ENCODE measurements around the gene ZNF189.

The ZNF189 gene

DNA sequence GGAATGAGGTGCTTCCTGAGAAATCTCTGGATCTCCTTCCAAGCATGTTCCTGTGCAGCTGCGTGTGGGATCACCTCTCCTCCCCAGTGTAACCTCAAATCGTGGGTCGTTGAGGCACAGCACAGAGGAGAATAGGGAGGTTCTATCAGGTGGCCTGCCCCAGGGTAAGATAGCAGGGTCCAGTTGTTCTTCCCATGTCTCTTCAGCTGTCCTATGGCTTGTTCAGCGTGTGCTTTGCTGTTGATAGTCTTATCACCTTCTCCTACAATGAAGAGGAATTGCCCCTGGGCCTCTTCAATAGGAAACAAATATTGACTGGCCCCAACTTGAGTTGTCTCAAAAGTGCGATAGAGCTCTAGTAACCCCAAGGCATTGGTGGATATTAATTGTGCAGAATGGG lies 36.2 kb upstream of the ZNF189 start:
- Histone ChIP-seq H3K4me3 (ENCODE audit: insufficient read depth, low read depth, low read length) (no peak overlapping the region), H3K36me3 (ENCODE audit: control insufficient read depth, insufficient read depth, low read length) (no peaks in the 10 kb centered on the region), H3K4me1 (ENCODE audit: control insufficient read depth, insufficient read depth, low read length) (no peaks in the 10 kb centered on the region), H3K27me3 (ENCODE audit: control insufficient read depth, insufficient read depth, low read length, poor library complexity, severe bottlenecking) (no peaks in the 10 kb centered on the region), H3K27ac (ENCODE audit: insufficient read depth, low read depth, low read length, poor library complexity, severe bottlenecking) (no peak overlapping the region), H3K9me3 (ENCODE audit: control insufficient read depth, low read length) (no peaks in the 10 kb centered on the region)
- 95 to 98% methylated on average over 5 of the region's 5 CpGs for WGBS, 2 experiments

GRCh38 chr9:101365181-101365580 lies 33.5 kb upstream of the ZNF189 start:
- H3K4me1 ChIP-seq (ENCODE audit: control insufficient read depth, insufficient read depth, low read length): no peaks in the 10 kb centered on the region
- H3K27me3 ChIP-seq (ENCODE audit: control insufficient read depth, insufficient read depth, low read length, poor library complexity, severe bottlenecking): no peaks in the 10 kb centered on the region
- no peaks in the 10 kb centered on the region for H3K36me3 ChIP-seq (ENCODE audit: control insufficient read depth, insufficient read depth, low read length)
- no peak overlapping the region for H3K4me3 ChIP-seq (ENCODE audit: insufficient read depth, low read depth, low read length)
- no peaks in the 10 kb centered on the region for H3K9me3 ChIP-seq (ENCODE audit: control insufficient read depth, low read length)
- H3K27ac ChIP-seq (ENCODE audit: insufficient read depth, low read depth, low read length, poor library complexity, severe bottlenecking): no peak overlapping the region

DNA sequence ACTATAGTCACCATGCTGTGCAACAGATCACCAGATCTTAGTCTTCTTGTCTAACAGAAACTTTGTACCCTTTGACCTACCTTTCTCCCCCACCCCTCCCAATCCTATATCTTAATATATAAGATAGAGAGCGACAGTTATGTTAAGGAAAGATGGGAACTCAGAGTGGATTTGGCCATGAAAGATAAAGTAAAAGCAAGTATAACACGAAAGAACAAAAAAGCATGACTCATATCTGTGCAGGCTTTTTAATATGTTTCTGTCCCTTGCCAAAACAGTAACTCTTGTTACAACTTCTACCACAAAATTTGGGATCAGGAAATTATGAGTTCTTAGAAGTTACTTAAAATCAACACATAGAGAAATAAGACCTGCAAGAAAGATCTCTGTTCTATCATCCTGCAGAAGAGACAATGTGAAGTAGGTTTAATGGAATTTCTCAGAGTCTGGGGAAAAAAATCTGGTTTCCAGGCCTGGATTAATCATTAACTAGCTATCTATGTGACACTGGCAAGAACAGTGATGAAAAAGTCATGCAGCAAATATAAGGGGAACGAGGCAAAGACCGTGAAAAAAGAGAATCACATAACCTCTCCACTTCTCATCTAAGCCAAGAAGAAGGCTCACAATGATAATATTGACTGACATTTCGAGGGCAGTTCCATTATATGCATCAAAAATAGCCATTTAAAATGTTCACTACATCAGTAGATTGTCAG lies 32.5 kb upstream of the ZNF189 start:
- Histone ChIP-seq H3K36me3 (ENCODE audit: control insufficient read depth, insufficient read depth, low read length) (no peaks in the 10 kb centered on the region), H3K4me3 (ENCODE audit: insufficient read depth, low read depth, low read length) (no peak overlapping the region), H3K4me1 (ENCODE audit: control insufficient read depth, insufficient read depth, low read length) (no peaks in the 10 kb centered on the region), H3K27ac (ENCODE audit: insufficient read depth, low read depth, low read length, poor library complexity, severe bottlenecking) (no peak overlapping the region), H3K9me3 (ENCODE audit: control insufficient read depth, low read length) (no peaks in the 10 kb centered on the region), H3K27me3 (ENCODE audit: control insufficient read depth, insufficient read depth, low read length, poor library complexity, severe bottlenecking) (no peaks in the 10 kb centered on the region)
- WGBS, 2 experiments: 70 to 90% methylated on average over 3 to 5 of the region's 5 CpGs

- H3K4me1 ChIP-seq (ENCODE audit: control insufficient read depth, insufficient read depth, low read length): no peaks in the 10 kb centered on the region
- WGBS, 2 experiments: 91 to 98% methylated on average over 3 of the region's 3 CpGs
- no peaks in the 10 kb centered on the region for H3K9me3 ChIP-seq (ENCODE audit: control insufficient read depth, low read length)
- no peaks in the 10 kb centered on the region for H3K36me3 ChIP-seq (ENCODE audit: control insufficient read depth, insufficient read depth, low read length)
- H3K4me3 ChIP-seq (ENCODE audit: insufficient read depth, low read depth, low read length): no peak overlapping the region
- no peaks in the 10 kb centered on the region for H3K27me3 ChIP-seq (ENCODE audit: control insufficient read depth, insufficient read depth, low read length, poor library complexity, severe bottlenecking)
- no peak overlapping the region for H3K27ac ChIP-seq (ENCODE audit: insufficient read depth, low read depth, low read length, poor library complexity, severe bottlenecking)
These were observed 31.3 kb upstream of the ZNF189 start for GRCh38 chr9:101367323-101367722.

DNA sequence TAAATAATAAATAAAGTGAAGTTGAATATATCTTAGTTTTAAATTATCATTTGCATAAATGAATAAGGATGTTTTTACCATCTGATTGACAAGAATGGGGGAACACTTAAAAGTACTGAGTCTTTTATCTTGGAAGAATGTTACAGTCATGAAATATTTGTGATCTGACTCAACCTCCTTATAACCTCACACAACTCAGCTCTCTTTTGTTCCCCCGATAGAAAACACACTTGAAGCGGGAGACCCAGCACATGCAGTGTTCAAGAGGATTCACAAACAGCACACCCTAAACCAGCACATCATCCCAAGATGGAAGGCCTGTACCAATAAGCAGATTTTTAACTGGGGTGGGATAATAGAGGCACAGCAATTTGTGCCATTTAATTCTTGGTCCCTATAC lies 29.4 kb upstream of the ZNF189 start:
- H3K27ac ChIP-seq (ENCODE audit: insufficient read depth, low read depth, low read length, poor library complexity, severe bottlenecking): no peak overlapping the region
- no peaks in the 10 kb centered on the region for H3K36me3 ChIP-seq (ENCODE audit: control insufficient read depth, insufficient read depth, low read length)
- no peaks in the 10 kb centered on the region for H3K4me1 ChIP-seq (ENCODE audit: control insufficient read depth, insufficient read depth, low read length)
- no peaks in the 10 kb centered on the region for H3K27me3 ChIP-seq (ENCODE audit: control insufficient read depth, insufficient read depth, low read length, poor library complexity, severe bottlenecking)
- 80 to 97% methylated on average over 1 to 2 of the region's 2 CpGs for WGBS, 2 experiments
- no peak overlapping the region for H3K4me3 ChIP-seq (ENCODE audit: insufficient read depth, low read depth, low read length)
- H3K9me3 ChIP-seq (ENCODE audit: control insufficient read depth, low read length): no peaks in the 10 kb centered on the region

DNA sequence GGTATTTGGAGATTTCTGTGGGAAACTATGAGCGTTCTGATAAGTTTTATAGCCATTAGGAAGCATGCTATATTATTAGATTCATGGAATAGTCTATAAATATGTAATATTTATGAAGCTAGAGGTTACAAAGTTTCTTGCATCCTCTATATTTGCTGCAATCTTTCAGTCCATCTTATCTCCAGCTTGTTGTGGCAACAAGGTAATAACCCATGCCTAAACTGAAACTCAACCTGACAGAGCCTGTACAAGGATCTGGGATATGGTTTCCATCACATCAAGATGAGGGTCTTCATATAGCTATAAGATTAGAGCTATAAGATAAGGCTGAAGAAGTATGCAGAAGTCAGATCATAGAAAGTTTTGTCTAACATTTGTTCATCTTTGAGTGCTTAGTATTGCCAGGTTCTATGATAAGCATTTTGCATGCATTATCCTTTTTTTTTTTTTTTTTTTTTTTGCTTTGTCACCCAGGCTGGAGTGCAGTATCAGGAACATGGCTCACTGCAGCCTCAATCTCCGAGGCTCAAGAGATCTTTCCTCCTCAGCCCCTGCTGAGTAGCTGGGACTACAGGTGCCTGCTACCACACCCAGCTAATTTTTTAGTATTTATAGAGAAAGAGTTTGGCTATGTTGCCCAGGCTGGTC lies 28.6 kb upstream of the ZNF189 start:
- no peaks in the 10 kb centered on the region for H3K27me3 ChIP-seq (ENCODE audit: control insufficient read depth, insufficient read depth, low read length, poor library complexity, severe bottlenecking)
- 80 to 100% methylated on average over 1 of the region's 2 CpGs for WGBS, 2 experiments
- no peak overlapping the region for H3K4me3 ChIP-seq (ENCODE audit: insufficient read depth, low read depth, low read length)
- no peaks in the 10 kb centered on the region for H3K36me3 ChIP-seq (ENCODE audit: control insufficient read depth, insufficient read depth, low read length)
- H3K4me1 ChIP-seq (ENCODE audit: control insufficient read depth, insufficient read depth, low read length): no peaks in the 10 kb centered on the region
- no peak overlapping the region for H3K27ac ChIP-seq (ENCODE audit: insufficient read depth, low read depth, low read length, poor library complexity, severe bottlenecking)
- no peaks in the 10 kb centered on the region for H3K9me3 ChIP-seq (ENCODE audit: control insufficient read depth, low read length)

DNA sequence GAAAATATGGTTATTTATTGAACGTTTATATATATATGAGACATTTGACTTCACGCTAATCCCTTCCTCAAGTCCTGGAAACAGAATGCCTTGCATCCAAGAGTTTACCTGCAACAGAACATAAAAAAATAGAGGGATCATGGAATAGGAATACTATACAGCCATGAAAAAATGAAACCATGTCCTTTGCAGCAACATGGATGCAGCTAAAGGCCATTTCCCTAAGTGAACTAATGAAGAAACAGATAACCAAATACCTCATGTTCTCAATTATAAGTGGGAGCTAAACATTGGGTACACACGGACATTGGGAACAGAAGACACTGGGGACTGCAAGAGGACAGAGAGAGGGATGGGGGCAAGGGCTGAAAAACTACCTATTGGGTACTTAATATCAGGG lies 26.8 kb upstream of the ZNF189 start:
- Histone ChIP-seq H3K4me3 (ENCODE audit: insufficient read depth, low read depth, low read length) (no peak overlapping the region), H3K36me3 (ENCODE audit: control insufficient read depth, insufficient read depth, low read length) (no peaks in the 10 kb centered on the region), H3K27ac (ENCODE audit: insufficient read depth, low read depth, low read length, poor library complexity, severe bottlenecking) (no peak overlapping the region), H3K27me3 (ENCODE audit: control insufficient read depth, insufficient read depth, low read length, poor library complexity, severe bottlenecking) (no peaks in the 10 kb centered on the region), H3K9me3 (ENCODE audit: control insufficient read depth, low read length) (no peaks in the 10 kb centered on the region), H3K4me1 (ENCODE audit: control insufficient read depth, insufficient read depth, low read length) (no peaks in the 10 kb centered on the region)
- WGBS, 2 experiments: 95 to 98% methylated on average over 2 to 3 of the region's 3 CpGs

GRCh38 chr9:101372327-101373118 lies 26.1 kb upstream of the ZNF189 start:
- Histone ChIP-seq H3K9me3 (ENCODE audit: control insufficient read depth, low read length) (no peaks in the 10 kb centered on the region), H3K36me3 (ENCODE audit: control insufficient read depth, insufficient read depth, low read length) (no peaks in the 10 kb centered on the region), H3K4me3 (ENCODE audit: insufficient read depth, low read depth, low read length) (no peak overlapping the region), H3K27me3 (ENCODE audit: control insufficient read depth, insufficient read depth, low read length, poor library complexity, severe bottlenecking) (no peaks in the 10 kb centered on the region), H3K4me1 (ENCODE audit: control insufficient read depth, insufficient read depth, low read length) (no peaks in the 10 kb centered on the region), H3K27ac (ENCODE audit: insufficient read depth, low read depth, low read length, poor library complexity, severe bottlenecking) (no peak overlapping the region)
- WGBS, 2 experiments: 73 to 84% methylated on average over 2 of the region's 2 CpGs

DNA sequence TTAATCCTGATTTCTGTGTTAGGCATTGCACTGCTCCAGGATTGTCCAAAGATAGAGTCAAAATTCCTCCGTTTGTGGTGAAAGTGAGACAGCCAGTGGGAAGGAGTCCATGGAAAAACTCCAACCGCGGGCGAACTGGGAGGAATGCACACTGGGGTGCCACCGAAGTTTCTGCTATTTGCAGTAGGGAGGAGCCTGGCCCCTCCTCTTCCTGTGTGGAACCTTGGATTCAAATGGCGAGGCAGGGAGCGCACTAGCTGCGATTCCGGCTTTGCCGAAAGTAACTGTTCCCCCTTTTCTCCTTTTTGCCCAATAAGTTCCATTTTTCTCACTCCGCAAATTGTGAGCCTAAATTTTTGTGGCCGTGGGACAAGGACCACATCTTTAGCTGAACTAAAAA lies 23.1 kb upstream of the ZNF189 start:
- WGBS, 2 experiments: 91% methylated on average over 12 of the region's 12 CpGs
- Histone ChIP-seq H3K4me1 (ENCODE audit: control insufficient read depth, insufficient read depth, low read length) (no peaks in the 10 kb centered on the region), H3K27ac (ENCODE audit: insufficient read depth, low read depth, low read length, poor library complexity, severe bottlenecking) (no peak overlapping the region), H3K9me3 (ENCODE audit: control insufficient read depth, low read length) (no peaks in the 10 kb centered on the region), H3K36me3 (ENCODE audit: control insufficient read depth, insufficient read depth, low read length) (no peaks in the 10 kb centered on the region), H3K27me3 (ENCODE audit: control insufficient read depth, insufficient read depth, low read length, poor library complexity, severe bottlenecking) (no peaks in the 10 kb centered on the region), H3K4me3 (ENCODE audit: insufficient read depth, low read depth, low read length) (no peak overlapping the region)

DNA sequence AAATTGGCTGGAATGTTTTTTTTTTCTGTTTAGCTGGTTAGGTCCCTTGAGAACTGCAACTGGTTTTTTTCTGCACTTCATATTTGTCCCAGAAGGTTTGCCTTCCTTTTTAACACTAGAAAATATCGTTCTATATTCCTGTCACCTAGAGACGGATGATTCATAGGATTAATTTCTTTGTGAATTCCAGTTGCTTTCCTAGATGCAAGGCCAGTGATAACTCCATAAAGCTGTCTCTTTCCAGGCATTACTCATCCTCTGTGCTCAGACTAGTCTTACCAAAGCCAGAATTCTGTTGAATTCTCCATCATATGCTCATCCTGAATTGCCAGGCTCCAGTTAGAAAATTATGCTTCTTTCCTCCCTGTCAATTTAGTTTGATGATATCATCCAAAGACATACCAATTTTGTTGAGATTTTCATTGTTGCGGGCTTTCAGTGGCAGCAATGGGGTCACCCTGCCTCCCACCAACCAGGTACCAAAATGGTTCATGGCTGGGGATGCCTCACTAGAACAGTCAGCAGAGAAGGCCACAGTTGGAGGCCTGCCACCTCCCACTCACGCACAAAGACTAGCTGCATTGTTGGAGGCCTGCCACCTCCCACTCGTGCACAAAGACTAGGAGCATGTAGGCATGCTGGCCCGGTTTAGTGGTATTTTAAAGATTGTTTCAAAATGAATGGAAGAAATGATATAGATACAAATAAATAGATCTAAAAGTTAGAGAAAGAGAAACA lies 22.4 kb upstream of the ZNF189 start:
- 76 to 80% methylated on average over 5 to 6 of the region's 6 CpGs for WGBS, 2 experiments
- Histone ChIP-seq H3K9me3 (ENCODE audit: control insufficient read depth, low read length) (no peaks in the 10 kb centered on the region), H3K27ac (ENCODE audit: insufficient read depth, low read depth, low read length, poor library complexity, severe bottlenecking) (no peak overlapping the region), H3K4me1 (ENCODE audit: control insufficient read depth, insufficient read depth, low read length) (no peaks in the 10 kb centered on the region), H3K36me3 (ENCODE audit: control insufficient read depth, insufficient read depth, low read length) (no peaks in the 10 kb centered on the region), H3K27me3 (ENCODE audit: control insufficient read depth, insufficient read depth, low read length, poor library complexity, severe bottlenecking) (no peaks in the 10 kb centered on the region), H3K4me3 (ENCODE audit: insufficient read depth, low read depth, low read length) (no peak overlapping the region)
